GM21367 (cell line): ENCODE results near the gene AXIN2.
"Not testable (repeated sequence)": the region's sequence is repeated elsewhere in the genome, so short reads cannot be mapped to it uniquely, and the experiment has no call there.

ENCODE experiments used
- ATAC-seq: cut with Tn5 transposase; IDR thresholded peaks from one replicate; pipeline ENCODE4 v1.9.1; 2021; ENCODE audit not compliant: unreplicated experiment

AXIN2 gene

GRCh38 chr17:65485388-65486299 is 75.8 kb downstream of the AXIN2 start:
- no peak for ATAC-seq

GRCh38 chr17:65484405-65484804 is 77.0 kb downstream of the AXIN2 start:
- not testable (repeated sequence) for ATAC-seq

GRCh38 chr17:65483438-65483837 is 78.0 kb downstream of the AXIN2 start:
- no peak for ATAC-seq

- no peak for ATAC-seq
These were observed 79.2 kb downstream of the AXIN2 start for GRCh38 chr17:65482201-65482600.

GRCh38 chr17:65479282-65479681 is 82.2 kb downstream of the AXIN2 start:
- no peak for ATAC-seq
